Mesenchymal stem cell (in vitro differentiated cells and primary cell): ENCODE data around the gene BSDC1.
A peak's percentile ranks its signal among the peaks of the same experiment; 100 is the strongest.

Source experiments
- DNase-seq: peaks from one replicate; pipeline ENCODE4 v3.0.0-alpha.2; 2013
- H2AFZ ChIP-seq: one replicate; pipeline ENCODE4 v1.6.1; 2013; ENCODE audit warnings: low read depth, mild to moderate bottlenecking, control low read depth, inconsistent platforms, low read length, moderate library complexity
- H2AK5ac ChIP-seq: 2 replicates; pipeline ENCODE4 v1.6.1; 2013; ENCODE audit warnings: low read length, moderate library complexity, mild to moderate bottlenecking, inconsistent platforms; ENCODE audit not compliant: severe bottlenecking
- H2BK120ac ChIP-seq: one replicate; pipeline ENCODE4 v1.6.1; 2013; ENCODE audit warnings: low read depth, mild to moderate bottlenecking, inconsistent platforms, low read length, moderate library complexity
- H2BK12ac ChIP-seq, 2 experiments: one replicate each; pipeline ENCODE4 v1.6.1; 2013; ENCODE audit warnings: inconsistent platforms in 2 of 2, low read length in 2 of 2, mild to moderate bottlenecking in 2 of 2, moderate library complexity in 2 of 2, control low read depth in 1 of 2
- H2BK15ac ChIP-seq: one replicate; pipeline ENCODE4 v1.6.1; 2013; ENCODE audit warnings: mild to moderate bottlenecking, low read depth, inconsistent platforms; ENCODE audit not compliant: poor library complexity, severe bottlenecking
- H2BK5ac ChIP-seq: 2 replicates; pipeline ENCODE4 v1.6.1; 2013; ENCODE audit warnings: low read depth, mild to moderate bottlenecking, low read length, control low read depth, inconsistent platforms; ENCODE audit not compliant: poor library complexity, severe bottlenecking
- H3K14ac ChIP-seq, 2 experiments: one replicate each; pipeline ENCODE4 v1.6.1; 2013; ENCODE audit warnings: inconsistent platforms in 2 of 2, low read length in 2 of 2, control low read depth in 1 of 2, mild to moderate bottlenecking in 1 of 2, moderate library complexity in 1 of 2
- H3K18ac ChIP-seq, 2 experiments: one replicate each; pipeline ENCODE4 v1.6.1; 2013; ENCODE audit warnings: inconsistent platforms in 2 of 2, low read length in 2 of 2, control low read depth in 1 of 2, low read depth in 1 of 2, mild to moderate bottlenecking in 1 of 2
- H3K23ac ChIP-seq, 2 experiments: one replicate each; pipeline ENCODE4 v1.6.1; 2013; ENCODE audit warnings: inconsistent platforms in 2 of 2, low read length in 2 of 2, mild to moderate bottlenecking in 2 of 2, moderate library complexity in 2 of 2, control low read depth in 1 of 2
- H3K27ac ChIP-seq: 2 replicates; pipeline ENCODE4 v1.5.1; 2013; ENCODE audit warnings: mild to moderate bottlenecking, moderate library complexity, low read length, control low read depth, inconsistent platforms; ENCODE audit not compliant: poor library complexity, severe bottlenecking
- H3K27me3 ChIP-seq, 2 experiments: 2 replicates each; pipeline versions ENCODE4 v1.6.1 to v1.7.0; 2013; ENCODE audit warnings: low read length in 2 of 2, mild to moderate bottlenecking in 2 of 2, moderate library complexity in 2 of 2, control low read depth in 1 of 2, inconsistent platforms in 1 of 2; ENCODE audit not compliant: control insufficient read depth in 1 of 2, insufficient read depth in 1 of 2
- H3K36me3 ChIP-seq, 2 experiments: 2 replicates each; pipeline versions ENCODE4 v1.6.1 to v1.7.0; 2013; ENCODE audit warnings: low read length in 2 of 2, control low read depth in 1 of 2, inconsistent platforms in 1 of 2, low read depth in 1 of 2, mild to moderate bottlenecking in 1 of 2; ENCODE audit not compliant: insufficient read depth in 2 of 2, control insufficient read depth in 1 of 2
- H3K4ac ChIP-seq, 2 experiments: one replicate each; pipeline ENCODE4 v1.6.1; 2013; ENCODE audit warnings: inconsistent platforms in 2 of 2, low read length in 2 of 2, mild to moderate bottlenecking in 2 of 2, moderate library complexity in 2 of 2, control low read depth in 1 of 2, low read depth in 1 of 2
- H3K4me1 ChIP-seq: 2 replicates; pipeline ENCODE4 v1.6.1; 2013; ENCODE audit warnings: low read depth, low read length, control low read depth; ENCODE audit not compliant: control insufficient read depth, insufficient read depth
- H3K4me2 ChIP-seq: 2 replicates; pipeline ENCODE4 v1.6.1; 2013; ENCODE audit warnings: low read length, mild to moderate bottlenecking, inconsistent platforms; ENCODE audit not compliant: poor library complexity, severe bottlenecking
- H3K4me3 ChIP-seq, 2 experiments: 2 replicates each; pipeline versions ENCODE4 v1.5.1 to v1.7.0; 2013; ENCODE audit warnings: low read length in 2 of 2, mild to moderate bottlenecking in 2 of 2, control low read depth in 1 of 2, low read depth in 1 of 2; ENCODE audit not compliant: insufficient read depth in 1 of 2
- H3K79me1 ChIP-seq: replicated peaks from 2 replicates; pipeline ENCODE4 v1.6.1; 2013; ENCODE audit warnings: mild to moderate bottlenecking, control low read depth, low read length, inconsistent platforms; ENCODE audit not compliant: poor library complexity, severe bottlenecking
- H3K9ac ChIP-seq: 2 replicates; pipeline ENCODE4 v1.7.0; 2013; ENCODE audit warnings: mild to moderate bottlenecking, low read length, moderate library complexity
- H3K9me3 ChIP-seq: 2 replicates; pipeline ENCODE4 v1.7.0; 2013; ENCODE audit warnings: mild to moderate bottlenecking, low read length; ENCODE audit not compliant: control insufficient read depth
- H4K8ac ChIP-seq: one replicate; pipeline ENCODE4 v1.6.1; 2013; ENCODE audit warnings: inconsistent platforms, mild to moderate bottlenecking, low read length, moderate library complexity
- H4K91ac ChIP-seq: one replicate; pipeline ENCODE4 v1.6.1; 2013; ENCODE audit warnings: mild to moderate bottlenecking, low read length, inconsistent platforms
- WGBS: methylation state at CpG from one replicate; pipeline ENCODE4 v1.1.7; 2013; ENCODE audit warnings: mixed read lengths; 5-methylcytosine and 5-hydroxymethylcytosine counted together

The BSDC1 gene

DNA sequence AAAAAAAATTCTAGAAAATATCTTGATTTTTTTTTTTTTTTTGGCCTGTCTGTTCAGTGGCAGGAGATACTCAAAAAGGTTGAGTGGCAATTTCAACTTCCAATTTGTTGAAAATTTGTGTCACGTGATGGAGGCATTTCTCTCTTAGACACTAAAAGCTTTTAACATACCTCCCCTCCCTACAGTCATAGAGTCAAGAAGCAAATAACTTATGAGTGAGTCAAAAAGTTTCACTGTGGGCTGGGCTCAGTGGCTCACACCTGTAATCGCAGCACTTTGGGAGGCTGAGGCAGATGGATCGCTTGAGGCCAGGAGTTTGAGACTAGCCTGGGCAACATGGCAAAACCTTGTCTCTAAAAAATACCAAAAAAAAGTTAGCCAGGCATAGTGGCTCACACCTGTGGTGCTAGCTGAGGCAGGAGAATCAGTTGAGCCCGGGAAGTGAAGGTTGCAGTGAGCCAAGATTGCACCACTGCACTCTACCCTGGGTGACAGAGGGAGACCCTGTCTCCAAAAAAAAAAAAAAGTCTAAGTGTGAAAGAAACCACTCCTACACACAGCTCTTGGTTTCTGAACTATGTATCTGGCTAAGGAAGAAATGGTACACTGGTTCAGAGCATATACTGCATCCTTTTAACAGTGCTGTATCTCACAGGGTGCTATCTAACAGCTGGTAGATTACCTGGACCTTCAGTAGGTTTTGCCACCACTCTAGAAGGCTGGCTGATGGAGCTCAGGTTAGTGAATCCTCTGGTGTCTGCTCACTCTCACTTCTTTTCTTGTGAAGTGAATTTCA, 11.6 kb upstream of the BSDC1 start:
- H3K9me3 ChIP-seq, result no peaks in the 10 kb centered on the region
- H2AFZ ChIP-seq, result no peak overlapping the region
- no peaks in the 10 kb centered on the region for H3K79me1 ChIP-seq
- H2BK12ac ChIP-seq, result no peak overlapping the region
- no peak overlapping the region for H3K27ac ChIP-seq
- no peaks in the 10 kb centered on the region for H3K36me3 ChIP-seq
- peaks cover 2% of the 10 kb centered on the region for H3K4me1 ChIP-seq
- H4K8ac ChIP-seq, result no peak overlapping the region
- H3K27me3 ChIP-seq, result peaks cover 0 to 3% of the 10 kb centered on the region in 2 experiments
- no peak for DNase-seq
- no peak overlapping the region for H2BK5ac ChIP-seq
- H2AK5ac ChIP-seq, result no peak overlapping the region
- no peak overlapping the region for H2BK120ac ChIP-seq
- no peak overlapping the region for H3K23ac ChIP-seq
- no peak overlapping the region for H3K4me2 ChIP-seq
- H3K4me3 ChIP-seq, result no peak overlapping the region
- WGBS, result 93% methylated on average over 3 of the region's 4 CpGs
- no peak overlapping the region for H3K9ac ChIP-seq
- H2BK15ac ChIP-seq, result no peak overlapping the region
- H4K91ac ChIP-seq, result no peak overlapping the region
- no peak overlapping the region for H3K4ac ChIP-seq
- H3K14ac ChIP-seq, result no peak overlapping the region
- H3K18ac ChIP-seq, result no peak overlapping the region

DNA sequence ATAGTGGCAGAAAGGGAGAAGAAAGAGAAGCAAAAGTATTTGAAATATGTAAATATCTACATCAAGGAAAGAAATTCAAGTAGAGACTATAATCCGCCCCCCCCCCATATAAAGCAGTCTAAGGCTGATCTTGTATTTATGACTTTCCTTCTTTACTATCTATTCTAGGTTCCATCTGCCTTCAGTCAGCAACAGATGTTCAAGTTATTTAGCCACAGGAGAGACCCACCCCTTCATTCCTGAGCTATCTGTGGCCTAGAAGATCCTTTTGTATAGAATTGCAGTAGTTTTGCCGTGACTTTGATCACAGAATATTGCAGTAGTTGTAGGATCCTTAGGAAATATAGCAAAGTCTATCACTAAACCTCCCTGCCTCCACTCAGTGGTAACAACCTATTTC, 10.7 kb upstream of the BSDC1 start:
- Histone ChIP-seq H2BK12ac (no peak overlapping the region), H2AFZ (no peak overlapping the region), H2BK5ac (no peak overlapping the region), H3K18ac (no peak overlapping the region), H2BK120ac (no peak overlapping the region), H3K79me1 (no peaks in the 10 kb centered on the region), H3K23ac (no peak overlapping the region), H3K36me3 (no peaks in the 10 kb centered on the region), H3K4me1 (peaks cover 2% of the 10 kb centered on the region), H3K4me2 (no peak overlapping the region), H3K9ac (no peak overlapping the region), H4K8ac (no peak overlapping the region), H3K14ac (no peak overlapping the region), H4K91ac (no peak overlapping the region), H3K9me3 (no peaks in the 10 kb centered on the region), H3K4me3 (no peak overlapping the region), H3K27ac (no peak overlapping the region), H3K27me3 (peaks cover 0 to 3% of the 10 kb centered on the region in 2 experiments), H2BK15ac (no peak overlapping the region), H3K4ac (no peak overlapping the region), H2AK5ac (no peak overlapping the region)
- no peak for DNase-seq
- 87% methylated on average over 1 of the region's 2 CpGs for WGBS

DNA sequence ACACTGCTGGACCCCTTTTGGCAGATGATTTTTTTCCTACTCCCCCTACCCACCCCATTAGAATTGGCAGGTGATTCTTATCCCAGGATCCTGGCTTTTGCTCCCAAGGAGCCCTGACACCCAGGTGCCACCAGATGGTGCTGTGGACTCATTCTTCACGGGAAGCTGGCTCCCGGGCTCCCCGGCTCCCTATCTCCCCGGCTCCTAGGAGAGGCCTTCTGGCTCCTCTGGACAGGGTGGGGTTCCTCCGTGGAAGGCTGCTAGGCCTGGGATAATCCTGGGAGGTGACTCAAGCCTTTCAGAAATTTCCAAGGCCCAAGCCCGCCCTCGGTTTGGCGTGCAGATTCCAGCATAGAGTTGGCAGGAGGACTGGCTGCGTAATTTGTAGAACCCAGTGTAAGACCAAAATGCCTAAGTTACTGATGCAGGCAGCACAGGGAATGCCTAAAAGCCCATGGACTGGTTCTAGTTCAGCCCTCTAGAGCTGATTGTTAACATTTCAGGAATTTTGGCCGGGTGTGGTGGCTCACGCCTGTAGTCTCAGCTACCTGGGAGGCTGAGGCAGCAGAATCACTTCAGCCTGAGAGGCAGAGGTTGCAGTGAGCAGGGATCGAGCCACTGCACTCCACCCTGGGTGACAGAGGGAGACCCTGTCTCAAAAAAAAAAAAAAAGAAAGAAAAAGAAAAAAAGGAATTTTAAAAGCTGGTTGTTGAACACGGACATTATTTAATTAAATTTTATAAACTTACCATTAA, 6.8 kb upstream of the BSDC1 start:
- no peak overlapping the region for H3K4me3 ChIP-seq
- H4K91ac ChIP-seq, result no peak overlapping the region
- no peak overlapping the region for H3K23ac ChIP-seq
- H2AK5ac ChIP-seq, result no peak overlapping the region
- peaks cover 4% of the 10 kb centered on the region for H3K4me1 ChIP-seq
- H3K36me3 ChIP-seq, result no peaks in the 10 kb centered on the region
- H3K27ac ChIP-seq, result no peak overlapping the region
- H3K4ac ChIP-seq, result no peak overlapping the region
- H3K18ac ChIP-seq, result no peak overlapping the region
- H2BK12ac ChIP-seq, result no peak overlapping the region
- no peak overlapping the region for H3K4me2 ChIP-seq
- H2BK120ac ChIP-seq, result no peak overlapping the region
- 41% methylated on average over 12 of the region's 13 CpGs for WGBS
- H2AFZ ChIP-seq, result peak overlapping the region; percentile 29
- H2BK5ac ChIP-seq, result no peak overlapping the region
- peak overlapping the region; percentile 61 for H3K9ac ChIP-seq
- H3K79me1 ChIP-seq, result no peaks in the 10 kb centered on the region
- H3K27me3 ChIP-seq, result no peaks in the 10 kb centered on the region
- H3K9me3 ChIP-seq, result no peaks in the 10 kb centered on the region
- no peak overlapping the region for H2BK15ac ChIP-seq
- no peak overlapping the region for H3K14ac ChIP-seq
- peak; percentile 84 for DNase-seq
- H4K8ac ChIP-seq, result peak overlapping the region; percentile 76

DNA sequence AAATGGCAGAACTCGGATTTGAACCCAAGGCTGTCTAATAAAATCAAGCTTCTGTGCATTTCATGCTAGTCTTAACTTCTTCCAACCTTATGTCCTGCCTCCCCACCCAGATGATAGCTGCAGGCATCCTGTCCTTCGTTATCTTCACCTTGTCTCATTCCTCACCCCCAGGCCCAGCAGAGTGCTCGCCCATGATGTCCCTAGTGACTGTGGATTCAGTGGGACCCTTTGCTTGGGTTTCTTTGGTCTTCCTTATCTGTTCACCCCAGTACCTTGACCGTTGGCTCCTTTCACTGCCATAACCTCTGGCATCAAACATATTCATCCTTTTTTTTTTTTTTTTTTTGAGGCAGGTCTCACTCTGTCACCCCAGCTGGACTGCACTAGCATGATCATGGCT, 5.6 kb upstream of the BSDC1 start:
- no peak overlapping the region for H3K18ac ChIP-seq

More for the DNA sequence above, 5.6 kb upstream of the BSDC1 start:
- Histone ChIP-seq H2BK5ac (peak overlapping the region; percentile 14), H3K27ac (no peak overlapping the region), H3K27me3 (no peaks in the 10 kb centered on the region), H2AK5ac (no peak overlapping the region), H3K79me1 (peaks cover 1% of the 10 kb centered on the region), H2BK15ac (no peak overlapping the region), H3K9me3 (no peaks in the 10 kb centered on the region), H2AFZ (no peak overlapping the region), H3K14ac (no peak overlapping the region), H3K36me3 (no peaks in the 10 kb centered on the region), H2BK12ac (no peak overlapping the region), H3K4me1 (peaks cover 5% of the 10 kb centered on the region), H3K23ac (no peak overlapping the region), H3K4ac (no peak overlapping the region), H3K9ac (no peak overlapping the region), H2BK120ac (no peak overlapping the region), H3K4me2 (no peak overlapping the region), H4K8ac (no peak overlapping the region), H4K91ac (no peak overlapping the region), H3K4me3 (no peak overlapping the region)
- 69% methylated on average over 4 of the region's 4 CpGs for WGBS
- DNase-seq, result no peak
